Activated CD4-positive, alpha-beta T cell treated with anti-CD3 and anti-CD28 coated beads, Interleukin-2, amount 10 ng/mL, durations not matched to agents 7 days and 5 days (primary cell): Measurements from ENCODE around the gene SPECC1L. TPM values are rescaled to one million over a fixed set of nuclear protein-coding genes. Genes with fewer than 3 reads are reported as not detected.
A peak's percentile ranks its signal among the peaks of the same experiment; 100 is the strongest.

ENCODE experiments used
- CTCF ChIA-PET: fragments of 350-600 bp; sonication (Branson Sonifier 250); formaldehyde crosslinking; loops from one replicate; lab custom pipeline; 2021; ENCODE audit warnings: antibody characterized with exemption; lab: Charles Lee
- POLR2A ChIA-PET: fragments of 350-600 bp; sonication (Branson Sonifier 250); formaldehyde crosslinking; loops from one replicate; lab custom pipeline; 2021; ENCODE audit warnings: antibody characterized with exemption; lab: Charles Lee
- DNase-seq: peaks from one replicate; pipeline ENCODE4 v3.0.0-alpha.2; 2020
- H3K27ac Mint-ChIP-seq: one replicate; pipeline ENCODE4 v1.8.0; 2021; ENCODE audit warnings: mild to moderate bottlenecking, moderate library complexity, mixed read lengths
- H3K27me3 Mint-ChIP-seq: one replicate; pipeline ENCODE4 v1.8.0; 2021; ENCODE audit warnings: mixed read lengths
- H3K36me3 Mint-ChIP-seq: one replicate; pipeline ENCODE4 v1.8.0; 2021; ENCODE audit warnings: low read depth, mixed read lengths
- H3K4me1 Mint-ChIP-seq: one replicate; pipeline ENCODE4 v1.8.0; 2021; ENCODE audit warnings: mixed read lengths
- H3K4me3 Mint-ChIP-seq: one replicate; pipeline ENCODE4 v1.8.0; 2021; ENCODE audit warnings: mild to moderate bottlenecking, moderate library complexity, mixed read lengths
- H3K9me3 Mint-ChIP-seq: one replicate; pipeline ENCODE4 v1.8.0; 2021; ENCODE audit warnings: mixed read lengths
- total RNA-seq, 2 experiments: library from RNA; stranded (reverse); gene quantifications; one replicate each; pipeline ENCODE4 v1.2.3, GENCODE V29; 2021

The SPECC1L gene
- total RNA-seq, 2 experiments from 2014 or later = 53.1 to 59.5 TPM

- Mint-ChIP-seq H3K4me1 (peaks cover 21% of the 10 kb centered on the region), H3K27me3 (peaks cover 8% of the 10 kb centered on the region), H3K27ac (peak overlapping the region; percentile 60), H3K4me3 (no peak overlapping the region), H3K36me3 (no peaks in the 10 kb centered on the region), H3K9me3 (no peaks in the 10 kb centered on the region)
- peak; percentile 46 for DNase-seq
- CTCF ChIA-PET = interaction anchor here (1.0 to 3.2 kb wide), 7 partner anchors 9 to 108 kb away, joined by 3 to 18 read pairs (median 4); no protein-coding TSS in a partner anchor
- POLR2A ChIA-PET = no interaction called here
Observed at GRCh38 chr22:24421428-24421931, 150.8 kb downstream of the SPECC1L start.

- POLR2A ChIA-PET = no interaction called here
- peaks cover 8% of the 10 kb centered on the region for H3K27me3 Mint-ChIP-seq
- no peaks in the 10 kb centered on the region for H3K9me3 Mint-ChIP-seq
- no peaks in the 10 kb centered on the region for H3K36me3 Mint-ChIP-seq
- peak overlapping the region; percentile 46 for H3K27ac Mint-ChIP-seq
- peak overlapping the region; percentile 52 for H3K4me3 Mint-ChIP-seq
- DNase-seq = no peak
- CTCF ChIA-PET = interaction anchor here (0.6 to 3.2 kb wide), 13 partner anchors 10 to 1157 kb away, joined by 3 to 18 read pairs (median 4); no protein-coding TSS in a partner anchor
- H3K4me1 Mint-ChIP-seq = peaks cover 28% of the 10 kb centered on the region
Observed at GRCh38 chr22:24422102-24422665, 151.6 kb downstream of the SPECC1L start.

- H3K36me3 Mint-ChIP-seq = peaks cover 5% of the 10 kb centered on the region
- peak overlapping the region; percentile 52 for H3K4me3 Mint-ChIP-seq
- DNase-seq = peak; percentile 46
- ChIA-PET CTCF (interaction anchor here (0.5 to 3.2 kb wide), 22 partner anchors 8 to 103 kb away, joined by 3 to 18 read pairs (median 4); no protein-coding TSS in a partner anchor), POLR2A (interaction anchor here (1.4 kb wide), 1 partner anchor 11 kb away, joined by 4 read pairs; no protein-coding TSS in a partner anchor)
- H3K27me3 Mint-ChIP-seq = peaks cover 8% of the 10 kb centered on the region
- no peak overlapping the region for H3K27ac Mint-ChIP-seq
- no peaks in the 10 kb centered on the region for H3K9me3 Mint-ChIP-seq
- peaks cover 38% of the 10 kb centered on the region for H3K4me1 Mint-ChIP-seq
Observed at GRCh38 chr22:24423519-24424000, 152.9 kb downstream of the SPECC1L start.

GRCh38 chr22:24424001-24424900, 153.6 kb downstream of the SPECC1L start:
- H3K4me3 Mint-ChIP-seq = peak overlapping the region; percentile 62
- ChIA-PET POLR2A (interaction anchor here (1.4 kb wide), 1 partner anchor 10 kb away, joined by 4 read pairs; no protein-coding TSS in a partner anchor), CTCF (interaction anchor here (0.5 to 3.2 kb wide), 23 partner anchors 9 to 248 kb away, joined by 3 to 18 read pairs (median 4); no protein-coding TSS in a partner anchor)
- H3K36me3 Mint-ChIP-seq = peaks cover 9% of the 10 kb centered on the region
- H3K27ac Mint-ChIP-seq = peak overlapping the region; percentile 57
- peaks cover 45% of the 10 kb centered on the region for H3K4me1 Mint-ChIP-seq
- no peaks in the 10 kb centered on the region for H3K9me3 Mint-ChIP-seq
- DNase-seq = peak; percentile 43
- peaks cover 8% of the 10 kb centered on the region for H3K27me3 Mint-ChIP-seq

GRCh38 chr22:24424901-24425775, 154.5 kb downstream of the SPECC1L start:
- CTCF ChIA-PET = interaction anchor here (0.5 to 3.2 kb wide), 11 partner anchors 9 to 101 kb away, joined by 3 to 18 read pairs (median 4); no protein-coding TSS in a partner anchor
- peak overlapping the region; percentile 97 for H3K27ac Mint-ChIP-seq
- H3K4me3 Mint-ChIP-seq = peak overlapping the region; percentile 62
- POLR2A ChIA-PET = no interaction called here
- peaks cover 53% of the 10 kb centered on the region for H3K4me1 Mint-ChIP-seq
- H3K9me3 Mint-ChIP-seq = no peaks in the 10 kb centered on the region
- DNase-seq = no peak
- H3K36me3 Mint-ChIP-seq = peaks cover 9% of the 10 kb centered on the region
- peaks cover 8% of the 10 kb centered on the region for H3K27me3 Mint-ChIP-seq

GRCh38 chr22:24426436-24426835, 155.8 kb downstream of the SPECC1L start:
- H3K36me3 Mint-ChIP-seq = peaks cover 12% of the 10 kb centered on the region
- ChIA-PET CTCF (interaction anchor here (0.6 to 1.1 kb wide), 2 partner anchors 35 to 60 kb away, joined by 3 read pairs; no protein-coding TSS in a partner anchor), POLR2A (interaction anchor here (0.5 kb wide), 1 partner anchor 512 kb away, joined by 3 read pairs; no protein-coding TSS in a partner anchor)
- peak overlapping the region; percentile 86 for H3K4me3 Mint-ChIP-seq
- peaks cover 8% of the 10 kb centered on the region for H3K27me3 Mint-ChIP-seq
- no peak for DNase-seq
- peaks cover 64% of the 10 kb centered on the region for H3K4me1 Mint-ChIP-seq
- H3K9me3 Mint-ChIP-seq = no peaks in the 10 kb centered on the region
- peak overlapping the region; percentile 97 for H3K27ac Mint-ChIP-seq

GRCh38 chr22:24426851-24427499, 156.3 kb downstream of the SPECC1L start:
- H3K4me3 Mint-ChIP-seq = peak overlapping the region; percentile 86
- H3K4me1 Mint-ChIP-seq = peaks cover 66% of the 10 kb centered on the region
- H3K27ac Mint-ChIP-seq = peak overlapping the region; percentile 97
- ChIA-PET POLR2A (interaction anchor here (0.5 kb wide), 1 partner anchor 513 kb away, joined by 3 read pairs; no protein-coding TSS in a partner anchor), CTCF (interaction anchor here (1.1 to 1.4 kb wide), 2 partner anchors 35 to 95 kb away, joined by 3 to 5 read pairs; no protein-coding TSS in a partner anchor)
- peaks cover 16% of the 10 kb centered on the region for H3K36me3 Mint-ChIP-seq
- peaks cover 8% of the 10 kb centered on the region for H3K27me3 Mint-ChIP-seq
- no peak for DNase-seq
- H3K9me3 Mint-ChIP-seq = no peaks in the 10 kb centered on the region

GRCh38 chr22:24427500-24428164, 157.0 kb downstream of the SPECC1L start, which contains the start of gene ADORA2A:
ADORA2A (plus strand) TSS chr22:24427599; CDS start chr22:24433405, 5,806 bp downstream.
- no peaks in the 10 kb centered on the region for H3K9me3 Mint-ChIP-seq
- ChIA-PET POLR2A (no interaction called here), CTCF (interaction anchor here (0.7 to 1.4 kb wide), 4 partner anchors 10 to 359 kb away, joined by 3 to 5 read pairs (median 4); no protein-coding TSS in a partner anchor)
- H3K4me1 Mint-ChIP-seq = peaks cover 70% of the 10 kb centered on the region
- peak; percentile 90 for DNase-seq
- H3K27ac Mint-ChIP-seq = peak within 1 kb of the TSS; percentile 97
- peaks cover 16% of the 10 kb centered on the region for H3K36me3 Mint-ChIP-seq
- H3K27me3 Mint-ChIP-seq = peaks cover 5% of the 10 kb centered on the region
- H3K4me3 Mint-ChIP-seq = peak within 1 kb of the TSS; percentile 86

- CTCF ChIA-PET = interaction anchor here (0.6 to 1.5 kb wide), 4 partner anchors 32 to 94 kb away, joined by 3 to 5 read pairs (median 4); no protein-coding TSS in a partner anchor
- POLR2A ChIA-PET = no interaction called here
- Mint-ChIP-seq H3K36me3 (peaks cover 16% of the 10 kb centered on the region), H3K9me3 (no peaks in the 10 kb centered on the region), H3K4me1 (peaks cover 80% of the 10 kb centered on the region), H3K4me3 (peak overlapping the region; percentile 86), H3K27me3 (peaks cover 4% of the 10 kb centered on the region), H3K27ac (peak overlapping the region; percentile 97)
- no peak for DNase-seq
Observed at GRCh38 chr22:24428751-24429410, 158.2 kb downstream of the SPECC1L start.
